ENCODE data around the gene ITGB2. TPM values are rescaled to one million over a fixed set of nuclear protein-coding genes. Genes with fewer than 3 reads are reported as not detected.

The ITGB2 gene
- total RNA-seq, 1 donor from 2014 or later: 65.5 TPM

DNA sequence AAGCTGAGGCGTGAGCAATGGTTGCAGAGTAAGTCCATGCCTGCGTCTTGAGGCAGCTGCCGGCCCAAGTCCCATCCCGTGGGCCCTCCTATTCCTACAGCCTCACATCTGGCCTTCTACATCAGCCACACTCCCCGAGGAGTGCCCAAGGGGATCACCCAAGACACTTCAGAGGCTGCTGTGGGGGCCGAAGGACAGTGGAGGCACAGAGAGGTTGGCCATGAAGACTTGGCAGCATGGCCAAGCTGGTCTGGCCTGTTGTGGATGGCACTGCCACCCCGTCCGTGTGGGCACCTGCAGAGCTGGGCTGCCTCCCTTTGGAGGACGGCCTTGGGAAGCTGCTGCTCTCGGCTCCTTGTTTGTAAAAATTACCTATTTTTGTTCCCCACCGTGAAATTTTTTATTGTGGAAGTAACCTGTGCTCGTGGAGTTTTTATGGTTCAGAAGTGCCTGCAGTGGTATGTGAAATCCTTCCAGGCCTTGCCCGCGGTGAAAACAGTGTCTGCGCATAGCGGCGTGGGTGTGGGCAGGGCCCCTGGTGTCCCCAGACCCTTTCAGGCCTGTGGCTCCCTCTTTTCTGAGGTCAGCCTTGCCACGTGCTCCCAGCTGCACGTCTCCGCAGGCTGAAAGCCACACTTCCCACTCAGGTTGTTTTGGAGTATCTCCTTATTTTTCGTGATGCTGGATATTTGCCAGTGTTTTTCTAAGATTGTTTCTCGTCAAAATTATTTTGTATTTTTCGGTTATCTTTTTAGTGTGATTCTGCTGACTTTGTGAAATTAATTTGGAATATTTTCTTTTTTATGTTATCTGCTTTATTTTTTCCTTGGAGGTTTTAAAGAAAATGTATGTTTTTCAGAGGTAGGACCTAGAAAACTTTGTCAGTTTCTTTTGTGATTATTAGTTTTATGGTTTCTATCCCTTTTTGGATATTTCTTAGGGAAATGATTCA lies 39.7 kb upstream of the ITGB2 start:
- peaks cover 23 to 54% of the 10 kb centered on the region in 2 donors for H3K4me1 ChIP-seq
- H3K27ac ChIP-seq: peak overlapping the region; percentile 84 to 90
- TF ChIP-seq, protein P1, sequence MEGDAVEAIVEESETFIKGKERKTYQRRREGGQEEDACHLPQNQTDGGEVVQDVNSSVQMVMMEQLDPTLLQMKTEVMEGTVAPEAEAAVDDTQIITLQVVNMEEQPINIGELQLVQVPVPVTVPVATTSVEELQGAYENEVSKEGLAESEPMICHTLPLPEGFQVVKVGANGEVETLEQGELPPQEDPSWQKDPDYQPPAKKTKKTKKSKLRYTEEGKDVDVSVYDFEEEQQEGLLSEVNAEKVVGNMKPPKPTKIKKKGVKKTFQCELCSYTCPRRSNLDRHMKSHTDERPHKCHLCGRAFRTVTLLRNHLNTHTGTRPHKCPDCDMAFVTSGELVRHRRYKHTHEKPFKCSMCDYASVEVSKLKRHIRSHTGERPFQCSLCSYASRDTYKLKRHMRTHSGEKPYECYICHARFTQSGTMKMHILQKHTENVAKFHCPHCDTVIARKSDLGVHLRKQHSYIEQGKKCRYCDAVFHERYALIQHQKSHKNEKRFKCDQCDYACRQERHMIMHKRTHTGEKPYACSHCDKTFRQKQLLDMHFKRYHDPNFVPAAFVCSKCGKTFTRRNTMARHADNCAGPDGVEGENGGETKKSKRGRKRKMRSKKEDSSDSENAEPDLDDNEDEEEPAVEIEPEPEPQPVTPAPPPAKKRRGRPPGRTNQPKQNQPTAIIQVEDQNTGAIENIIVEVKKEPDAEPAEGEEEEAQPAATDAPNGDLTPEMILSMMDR (IDR thresholded peaks at IDR 0.05): no peak
- intact Hi-C loops (cut with DNase I): loop anchor here (5.0 kb wide), 1 partner anchor 57 kb away; no protein-coding TSS in a partner anchor
- H3K36me3 ChIP-seq: peaks cover 0 to 11% of the 10 kb centered on the region in 2 donors
- H3K9me3 ChIP-seq: no peaks in the 10 kb centered on the region
- no peaks in the 10 kb centered on the region for H3K27me3 ChIP-seq
- no peak overlapping the region for H3K4me3 ChIP-seq
- DNase-seq (ENCODE audit: low spot score in 2 of 2): no peak

DNA sequence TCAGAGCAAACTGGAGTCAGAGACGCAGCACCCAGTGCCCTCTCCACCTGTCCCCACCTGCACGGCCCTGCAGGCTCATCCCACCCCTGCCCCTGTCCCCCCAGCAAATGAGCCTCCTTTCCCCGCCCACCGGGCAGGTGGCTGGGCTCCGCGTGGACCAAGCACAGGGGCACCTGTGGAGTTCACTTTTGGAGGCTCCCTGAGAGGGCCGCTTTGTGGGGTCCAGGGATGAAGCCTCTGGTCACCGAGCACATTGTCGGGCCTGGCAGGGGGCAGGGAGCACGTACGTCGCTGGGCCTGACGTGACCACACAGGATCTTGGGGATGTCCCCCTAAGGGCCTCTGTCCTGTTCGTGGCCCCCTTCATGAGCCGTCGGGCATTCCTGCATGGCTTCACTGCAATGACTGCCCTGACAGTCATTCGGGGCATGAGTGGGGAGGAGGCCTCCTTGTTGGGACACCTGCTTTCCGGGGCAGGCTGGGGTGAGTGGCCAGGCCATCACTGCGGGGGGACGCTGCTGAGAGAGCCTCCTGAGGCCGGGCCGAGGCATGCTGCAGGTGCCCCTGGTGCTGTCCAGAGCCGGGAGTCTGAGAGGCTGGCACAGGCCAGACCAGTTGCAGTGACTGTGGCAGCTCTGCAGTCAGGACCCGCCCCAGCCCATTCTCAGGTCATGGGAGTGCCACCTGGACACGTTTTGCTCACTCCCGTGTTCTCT lies 38.8 kb upstream of the ITGB2 start:
- peaks cover 0 to 11% of the 10 kb centered on the region in 2 donors for H3K36me3 ChIP-seq
- no peak for DNase-seq (ENCODE audit: low spot score in 2 of 2)
- H3K9me3 ChIP-seq: no peaks in the 10 kb centered on the region
- H3K27me3 ChIP-seq: no peaks in the 10 kb centered on the region
- H3K4me3 ChIP-seq: peak overlapping the region in 1 of 2 donors; percentile 30
- TF ChIP-seq, protein P1 (IDR thresholded peaks at IDR 0.05): no peak
- peak overlapping the region; percentile 84 to 90 for H3K27ac ChIP-seq
- intact Hi-C loops (cut with DNase I): loop anchor here (5.0 kb wide), 1 partner anchor 58 kb away; no protein-coding TSS in a partner anchor
- peaks cover 23 to 54% of the 10 kb centered on the region in 2 donors for H3K4me1 ChIP-seq

DNA sequence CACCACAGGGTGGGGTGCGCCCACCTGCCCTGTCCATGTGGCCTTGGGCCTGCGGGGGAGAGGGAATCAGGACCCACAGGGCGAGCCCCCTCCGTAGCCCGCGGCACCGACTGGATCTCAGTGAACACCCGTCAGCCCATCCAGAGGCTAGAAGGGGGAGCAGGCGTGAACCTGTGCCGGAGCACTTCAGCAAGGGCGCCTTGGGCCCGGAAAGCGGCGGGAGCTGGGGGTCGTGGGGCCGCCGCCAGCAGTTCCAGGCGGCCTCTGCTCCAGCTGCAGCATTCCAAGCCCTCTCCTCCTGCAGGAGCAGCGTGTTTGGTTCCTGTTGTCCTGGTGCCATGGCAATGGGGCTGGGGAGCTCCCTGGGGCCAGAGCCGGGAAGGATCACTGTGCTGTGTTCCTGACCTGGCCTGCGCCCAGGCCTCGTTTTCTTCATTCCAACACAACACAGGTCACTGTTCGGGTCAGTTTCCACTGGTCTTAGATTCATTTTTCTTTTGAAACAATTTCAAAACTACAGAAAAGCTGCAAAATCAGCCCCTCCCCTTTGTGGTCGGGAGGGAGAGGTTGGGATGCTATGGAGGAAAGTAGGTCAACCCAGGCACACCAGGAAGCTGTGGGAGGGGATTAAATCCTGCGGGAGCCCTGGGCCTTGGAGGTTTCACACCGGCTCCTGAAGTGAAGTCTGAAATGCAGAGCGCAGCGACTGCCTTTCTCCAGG lies 37.9 kb upstream of the ITGB2 start:
- peaks cover 23 to 55% of the 10 kb centered on the region in 2 donors for H3K4me1 ChIP-seq
- TF ChIP-seq, protein P1 (IDR thresholded peaks at IDR 0.05): no peak
- peak overlapping the region; percentile 84 to 90 for H3K27ac ChIP-seq
- DNase-seq (ENCODE audit: low spot score in 2 of 2): peak in 1 of 2 donors; percentile 95
- intact Hi-C loops (cut with DNase I): no loop called here
- H3K4me3 ChIP-seq: peak overlapping the region; percentile 20 to 23
- no peaks in the 10 kb centered on the region for H3K27me3 ChIP-seq
- H3K9me3 ChIP-seq: no peaks in the 10 kb centered on the region
- H3K36me3 ChIP-seq: peaks cover 0 to 11% of the 10 kb centered on the region in 2 donors

DNA sequence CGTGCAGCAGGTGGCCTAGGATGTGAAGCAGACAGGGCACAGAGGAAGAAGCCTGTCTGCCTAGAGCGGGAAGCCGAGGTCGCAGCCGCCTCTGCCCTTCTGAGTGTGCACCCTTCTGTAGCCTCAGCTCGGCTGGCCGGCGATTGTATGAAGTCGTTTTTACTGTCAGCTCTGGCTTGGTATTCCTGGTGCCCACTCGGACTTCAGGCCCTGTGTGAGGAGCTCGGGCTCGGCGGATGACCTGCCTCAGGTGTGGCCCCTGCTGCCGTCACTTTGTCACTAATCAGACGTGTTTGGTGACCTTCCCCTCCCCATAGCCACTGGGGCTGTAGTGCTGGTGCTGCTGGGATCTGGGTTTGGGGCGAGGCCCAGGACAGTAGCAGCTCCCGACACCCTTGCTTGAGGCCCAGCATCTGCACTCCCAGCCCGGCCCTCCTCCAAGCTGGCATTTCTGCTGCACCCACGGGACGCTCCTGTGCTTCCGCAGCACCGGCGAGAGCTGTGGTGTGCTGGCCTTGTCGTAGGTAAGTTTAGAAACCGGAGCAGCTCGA lies 37.3 kb upstream of the ITGB2 start:
- Histone ChIP-seq H3K27me3 (no peaks in the 10 kb centered on the region), H3K9me3 (no peaks in the 10 kb centered on the region), H3K36me3 (peaks cover 0 to 11% of the 10 kb centered on the region in 2 donors), H3K4me1 (peaks cover 28 to 55% of the 10 kb centered on the region in 2 donors), H3K4me3 (peak overlapping the region in 1 of 2 donors; percentile 20), H3K27ac (peak overlapping the region; percentile 84 to 90)
- no peak for DNase-seq (ENCODE audit: low spot score in 2 of 2)
- TF ChIP-seq, protein P1 (IDR thresholded peaks at IDR 0.05): no peak
- intact Hi-C loops (cut with DNase I): no loop called here
